Prostate gland (tissue), 2 donors: ENCODE measurements around the gene AP2A1.

ENCODE experiments used
- CTCF ChIP-seq, 4 experiments: fragments of 200-600 bp in 2 of 4; fragments of 450-650 bp in 2 of 4; sonication (generic) in 2 of 4; IDR thresholded peaks; 1 replicate in 3 of 4; 2 replicates in 1 of 4; pipeline ENCODE4 v1.5.1; 2016 to 2019; ENCODE audit warnings: antibody characterized with exemption in 4 of 4, mild to moderate bottlenecking in 2 of 4, moderate library complexity in 2 of 4
- POLR2A ChIP-seq: fragments of 450-650 bp; IDR thresholded peaks from one replicate; pipeline ENCODE4 v1.6.1; 2016; ENCODE audit warnings: antibody characterized with exemption, mild to moderate bottlenecking
- POLR2AphosphoS5 ChIP-seq: sonication (generic); formaldehyde crosslinking; IDR thresholded peaks from one replicate; pipeline ENCODE4 v1.6.1; 2017; ENCODE audit warnings: antibody characterized with exemption

GRCh38 chr19:49752701-49753100 is 14.1 kb upstream of the AP2A1 start:
- TF ChIP-seq CTCF (IDR thresholded peaks at IDR 0.05) (no peak), POLR2A (no peak), POLR2AphosphoS5 (no peak)
